CD4-positive, alpha-beta T cell treated with Interleukin-15 for 1 hour (primary cell): ENCODE measurements around the gene DDX17.

Source experiments
- DNase-seq: peaks from one replicate; pipeline ENCODE4 v3.0.0-alpha.2; 2020

The DDX17 gene

GRCh38 chr22:38446018-38446601 lies 60.0 kb downstream of the DDX17 start:
- DNase-seq = no peak

- no peak for DNase-seq
Measured at GRCh38 chr22:38444783-38445182, 61.3 kb downstream of the DDX17 start.

- no peak for DNase-seq
Measured at GRCh38 chr22:38443628-38444521, 62.2 kb downstream of the DDX17 start.

GRCh38 chr22:38442967-38443627 lies 63.0 kb downstream of the DDX17 start:
- no peak for DNase-seq

GRCh38 chr22:38441620-38442287 lies 64.4 kb downstream of the DDX17 start:
- no peak for DNase-seq

GRCh38 chr22:38440747-38441350 lies 65.3 kb downstream of the DDX17 start:
- no peak for DNase-seq

- DNase-seq = no peak
Measured at GRCh38 chr22:38437416-38437815, 68.7 kb downstream of the DDX17 start.

- DNase-seq = no peak
Measured at GRCh38 chr22:38436629-38437395, 69.3 kb downstream of the DDX17 start.

- no peak for DNase-seq
Measured at GRCh38 chr22:38435965-38436364, 70.1 kb downstream of the DDX17 start.

- DNase-seq = no peak
Measured at GRCh38 chr22:38435010-38435409, 71.1 kb downstream of the DDX17 start.

GRCh38 chr22:38433871-38434270 lies 72.2 kb downstream of the DDX17 start:
- no peak for DNase-seq
